HFFc6 (cell line): ENCODE data around the gene MFAP4. TPM values are rescaled to one million over a fixed set of nuclear protein-coding genes. Genes with fewer than 3 reads are reported as not detected.

Experiments
- DNase-seq: peaks from one replicate; pipeline ENCODE4 v3.0.0-alpha.2; 2018
- H3K27ac Mint-ChIP-seq: 2 replicates; pipeline ENCODE4 v1.8.0; 2020; ENCODE audit warnings: mild to moderate bottlenecking, mixed read lengths
- H3K27me3 Mint-ChIP-seq: 2 replicates; pipeline ENCODE4 v1.8.0; 2021; ENCODE audit warnings: mild to moderate bottlenecking, moderate library complexity, mixed read lengths; ENCODE audit not compliant: insufficient read depth
- H3K36me3 Mint-ChIP-seq: 2 replicates; pipeline ENCODE4 v1.8.0; 2021; ENCODE audit warnings: low read depth, mixed read lengths
- H3K4me1 Mint-ChIP-seq: 2 replicates; pipeline ENCODE4 v1.8.0; 2020; ENCODE audit warnings: low read depth, mixed read lengths
- H3K4me3 Mint-ChIP-seq: 2 replicates; pipeline ENCODE4 v1.8.0; 2020; ENCODE audit warnings: mild to moderate bottlenecking, moderate library complexity, mixed read lengths
- H3K9me3 Mint-ChIP-seq: 2 replicates; pipeline ENCODE4 v1.8.0; 2020; ENCODE audit warnings: mild to moderate bottlenecking, mixed read lengths
- total RNA-seq, 6 experiments: library from RNA; stranded (reverse); fragmentation: NEBNext Ultra II Directional; extraction: Animal tissue kit (Norgen Biotek cat#: 25700); gene quantifications; 2 replicates in 1 of 6; 3 replicates in 5 of 6; pipeline ENCODE4 v1.2.3, GENCODE V29; 2021
- TF ChIP-seq, protein P1 (sequence below): fragments of 200-600 bp; sonication (generic); IDR thresholded peaks from 2 replicates; pipeline ENCODE4 v1.5.0; 2021; ENCODE audit warnings: antibody characterized with exemption, mild to moderate bottlenecking

The MFAP4 gene
- total RNA-seq, 6 experiments from 2014 or later: 17.7 to 46.5 (median 22.0) TPM

DNA sequence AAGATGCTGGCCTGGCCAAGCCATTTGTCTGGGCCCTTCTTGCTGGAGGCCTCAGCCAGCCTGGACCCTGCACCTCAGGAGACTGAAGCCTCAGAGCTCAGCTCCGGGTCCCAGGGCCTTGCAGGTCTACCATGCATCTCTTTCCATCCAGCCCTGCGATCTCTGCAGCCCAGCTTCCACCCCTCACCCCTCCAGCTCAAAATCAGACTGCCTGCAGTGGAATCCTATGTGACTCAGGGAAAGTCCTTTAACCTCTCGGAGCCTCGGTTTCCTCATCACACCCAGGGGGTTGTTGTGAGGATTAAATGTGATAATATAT is 21.5 kb downstream of the MFAP4 start:
- H3K27me3 Mint-ChIP-seq: peaks cover 4% of the 10 kb centered on the region
- H3K4me3 Mint-ChIP-seq: no peak overlapping the region
- no peak overlapping the region for H3K27ac Mint-ChIP-seq
- no peaks in the 10 kb centered on the region for H3K36me3 Mint-ChIP-seq
- DNase-seq: no peak
- H3K9me3 Mint-ChIP-seq: no peaks in the 10 kb centered on the region
- H3K4me1 Mint-ChIP-seq: peaks cover 39% of the 10 kb centered on the region
- TF ChIP-seq, protein P1, sequence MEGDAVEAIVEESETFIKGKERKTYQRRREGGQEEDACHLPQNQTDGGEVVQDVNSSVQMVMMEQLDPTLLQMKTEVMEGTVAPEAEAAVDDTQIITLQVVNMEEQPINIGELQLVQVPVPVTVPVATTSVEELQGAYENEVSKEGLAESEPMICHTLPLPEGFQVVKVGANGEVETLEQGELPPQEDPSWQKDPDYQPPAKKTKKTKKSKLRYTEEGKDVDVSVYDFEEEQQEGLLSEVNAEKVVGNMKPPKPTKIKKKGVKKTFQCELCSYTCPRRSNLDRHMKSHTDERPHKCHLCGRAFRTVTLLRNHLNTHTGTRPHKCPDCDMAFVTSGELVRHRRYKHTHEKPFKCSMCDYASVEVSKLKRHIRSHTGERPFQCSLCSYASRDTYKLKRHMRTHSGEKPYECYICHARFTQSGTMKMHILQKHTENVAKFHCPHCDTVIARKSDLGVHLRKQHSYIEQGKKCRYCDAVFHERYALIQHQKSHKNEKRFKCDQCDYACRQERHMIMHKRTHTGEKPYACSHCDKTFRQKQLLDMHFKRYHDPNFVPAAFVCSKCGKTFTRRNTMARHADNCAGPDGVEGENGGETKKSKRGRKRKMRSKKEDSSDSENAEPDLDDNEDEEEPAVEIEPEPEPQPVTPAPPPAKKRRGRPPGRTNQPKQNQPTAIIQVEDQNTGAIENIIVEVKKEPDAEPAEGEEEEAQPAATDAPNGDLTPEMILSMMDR: no peak

DNA sequence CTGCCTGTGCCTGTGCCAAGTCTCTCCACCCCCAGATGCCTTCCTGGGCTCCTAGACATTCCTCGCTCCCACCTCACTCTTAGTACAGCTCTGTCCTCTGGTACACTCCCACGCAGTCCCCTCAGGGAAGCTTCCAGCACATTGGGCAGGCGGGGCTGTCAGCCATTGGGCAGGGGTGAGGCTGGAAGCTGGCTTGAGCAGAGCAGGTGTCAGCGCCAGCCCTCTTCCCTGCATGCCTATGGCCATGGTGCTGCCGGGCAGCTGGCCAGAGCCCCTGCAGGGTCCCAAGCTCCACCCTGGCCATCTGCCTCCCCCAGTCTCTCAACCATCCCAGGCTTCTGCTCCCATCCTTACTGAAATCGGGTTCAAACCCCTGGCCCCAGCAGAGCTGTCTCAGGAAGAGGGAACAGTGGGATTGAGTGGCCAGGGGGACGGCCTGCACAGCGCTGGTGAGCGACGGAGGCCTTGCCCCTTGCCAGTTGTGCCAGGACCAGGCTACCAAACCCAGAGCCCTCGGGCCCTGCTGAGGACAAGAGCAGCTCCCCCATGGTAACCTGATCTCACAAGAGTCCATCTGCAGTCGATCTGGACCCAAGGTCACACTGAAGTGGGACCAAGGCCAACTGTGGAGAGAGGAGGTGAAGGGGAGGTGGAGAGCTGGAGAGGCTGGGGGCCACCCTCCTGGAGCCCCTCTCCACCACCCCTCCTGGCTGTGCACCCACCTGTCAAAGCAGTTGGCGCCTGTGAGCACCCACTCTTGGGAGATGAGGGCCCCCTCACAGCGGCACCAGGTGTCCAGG is 22.1 kb downstream of the MFAP4 start:
- Mint-ChIP-seq H3K4me1 (peaks cover 39% of the 10 kb centered on the region), H3K27ac (no peak overlapping the region), H3K9me3 (no peaks in the 10 kb centered on the region), H3K4me3 (no peak overlapping the region), H3K36me3 (no peaks in the 10 kb centered on the region), H3K27me3 (peaks cover 4% of the 10 kb centered on the region)
- TF ChIP-seq, protein P1: no peak
- no peak for DNase-seq

DNA sequence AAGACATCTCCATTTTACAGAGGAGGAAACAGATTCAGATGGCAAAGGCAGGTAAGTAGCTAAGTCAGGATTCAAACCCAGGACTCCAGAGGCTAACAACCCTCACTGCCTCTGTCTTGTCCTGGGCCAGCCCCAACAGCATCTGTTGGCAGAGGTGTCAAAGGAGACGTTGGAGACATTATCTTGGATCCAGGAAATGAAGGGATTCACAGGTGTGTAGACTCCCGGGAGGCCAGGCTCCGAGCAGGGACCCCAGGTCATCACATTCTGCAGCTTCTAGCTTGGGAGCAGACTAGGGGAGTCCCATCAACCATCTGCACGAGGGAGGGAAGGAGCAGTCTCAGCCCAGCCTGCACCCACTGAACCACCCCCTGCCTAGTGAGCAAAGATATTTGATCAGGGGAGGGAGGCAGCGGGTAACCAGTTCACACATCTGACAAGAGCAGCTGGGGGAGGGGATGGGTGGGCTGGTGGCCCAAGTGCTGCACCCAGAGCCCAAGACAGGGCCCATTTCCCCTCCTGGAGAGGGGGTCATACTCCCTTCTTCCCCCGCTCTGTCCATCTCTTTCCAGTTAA is 23.4 kb downstream of the MFAP4 start:
- H3K9me3 Mint-ChIP-seq: no peaks in the 10 kb centered on the region
- peaks cover 11% of the 10 kb centered on the region for H3K36me3 Mint-ChIP-seq
- H3K4me1 Mint-ChIP-seq: peaks cover 31% of the 10 kb centered on the region
- no peak overlapping the region for H3K4me3 Mint-ChIP-seq
- H3K27ac Mint-ChIP-seq: no peak overlapping the region
- no peak for DNase-seq
- H3K27me3 Mint-ChIP-seq: peaks cover 4% of the 10 kb centered on the region
- TF ChIP-seq, protein P1: no peak

DNA sequence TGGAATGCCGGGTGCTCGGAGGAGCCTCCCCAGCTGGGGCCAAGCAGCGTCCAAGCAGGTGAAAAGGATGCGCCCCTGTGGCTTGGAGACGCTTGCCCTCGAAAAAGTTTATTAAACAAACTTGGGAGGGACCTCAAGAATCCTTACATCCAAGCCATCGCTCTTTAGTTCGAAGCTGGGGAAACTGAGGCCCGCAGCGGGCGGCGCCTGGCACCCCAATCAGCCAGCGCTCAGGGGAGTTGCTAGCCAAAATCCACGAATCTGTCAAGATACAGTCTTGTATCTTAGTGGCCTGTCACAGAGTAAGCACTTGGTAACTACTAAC is 23.9 kb downstream of the MFAP4 start:
- Mint-ChIP-seq H3K27me3 (peaks cover 4% of the 10 kb centered on the region), H3K4me1 (peaks cover 27% of the 10 kb centered on the region), H3K4me3 (peak overlapping the region; percentile 94), H3K9me3 (no peaks in the 10 kb centered on the region), H3K36me3 (peaks cover 16% of the 10 kb centered on the region), H3K27ac (no peak overlapping the region)
- TF ChIP-seq, protein P1: peak; percentile 52
- no peak for DNase-seq

DNA sequence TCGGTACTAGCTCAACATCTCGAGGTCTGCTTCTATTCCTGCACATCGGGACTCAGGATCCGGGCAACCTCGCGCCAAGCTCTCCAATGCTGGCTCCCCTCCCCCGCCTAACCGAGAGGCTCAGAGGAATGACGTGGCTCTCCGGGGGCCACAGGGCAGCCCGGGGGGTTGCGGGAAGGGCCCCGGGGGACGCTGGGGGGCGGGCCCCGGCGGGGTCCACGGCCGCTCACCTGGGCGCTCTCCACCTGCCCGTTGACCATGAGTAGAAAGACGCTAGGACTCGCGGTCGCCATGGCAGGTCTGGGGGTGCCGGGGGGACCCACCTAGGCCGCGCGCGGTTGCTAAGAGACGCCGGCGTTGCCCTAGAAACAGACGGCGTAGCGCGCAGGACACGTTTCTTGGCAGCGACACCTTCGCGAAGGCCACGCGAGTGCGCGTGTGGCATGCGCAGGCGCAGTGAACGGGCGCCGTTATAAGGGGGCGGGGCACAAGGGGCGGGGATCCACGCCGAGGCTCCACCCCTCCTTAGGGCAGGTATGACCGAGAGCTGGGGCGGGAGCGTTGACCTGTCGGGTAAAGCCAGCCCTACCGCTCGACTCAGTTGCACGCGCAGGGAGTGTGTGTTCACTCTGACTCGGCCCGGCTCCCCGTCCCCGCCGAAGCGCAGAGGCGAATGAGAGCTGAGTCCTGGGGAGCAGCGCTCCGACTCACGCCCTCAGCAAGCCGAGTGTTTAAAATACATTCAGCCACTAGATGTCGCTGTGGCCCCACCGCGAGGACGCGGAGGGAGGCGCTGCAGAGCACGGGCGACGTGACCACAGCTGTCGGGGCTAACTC is 24.5 kb downstream of the MFAP4 start, which contains the start of gene B9D1:
Gene B9D1, minus strand, starts transcription at position 447 of the 837 bp plus-strand sequence. Its CDS starts 154 bp downstream, at position 293.
- Mint-ChIP-seq H3K36me3 (peaks cover 19% of the 10 kb centered on the region), H3K4me3 (peak within 1 kb of the TSS; percentile 94), H3K4me1 (peaks cover 26% of the 10 kb centered on the region), H3K27ac (peak within 1 kb of the TSS; percentile 87), H3K27me3 (peaks cover 4% of the 10 kb centered on the region), H3K9me3 (no peaks in the 10 kb centered on the region)
- TF ChIP-seq, protein P1: peak; percentile 99
- peak; percentile 90 for DNase-seq
